Trophoblast cell (in vitro differentiated cells and primary cell): Measurements from ENCODE around the gene SLC25A33.

Source experiments
- DNase-seq, 2 donors: peaks; one replicate each; pipeline ENCODE4 v3.0.0-alpha.2; 2016
- H2AFZ ChIP-seq: 2 replicates; pipeline ENCODE4 v1.6.1; 2013; ENCODE audit warnings: low read length, moderate library complexity, mild to moderate bottlenecking; ENCODE audit not compliant: insufficient read depth, poor library complexity
- H2AK5ac ChIP-seq: 2 replicates; pipeline ENCODE4 v1.6.1; 2013; ENCODE audit warnings: mild to moderate bottlenecking, low read length
- H2BK120ac ChIP-seq: 2 replicates; pipeline ENCODE4 v1.6.1; 2013; ENCODE audit warnings: low read length, mild to moderate bottlenecking, moderate library complexity; ENCODE audit not compliant: insufficient read depth, poor library complexity
- H2BK12ac ChIP-seq: 2 replicates; pipeline ENCODE4 v1.6.1; 2013; ENCODE audit warnings: mild to moderate bottlenecking, low read length, moderate library complexity
- H2BK5ac ChIP-seq: 2 replicates; pipeline ENCODE4 v1.6.1; 2013; ENCODE audit warnings: low read length, low read depth, moderate library complexity, mild to moderate bottlenecking; ENCODE audit not compliant: poor library complexity
- H3K14ac ChIP-seq: 2 replicates; pipeline ENCODE4 v1.6.1; 2013; ENCODE audit warnings: mild to moderate bottlenecking, low read length
- H3K18ac ChIP-seq: 2 replicates; pipeline ENCODE4 v1.6.1; 2013; ENCODE audit warnings: mild to moderate bottlenecking, low read length
- H3K23ac ChIP-seq: 2 replicates; pipeline ENCODE4 v1.6.1; 2013; ENCODE audit warnings: low read length
- H3K27ac ChIP-seq: 2 replicates; pipeline ENCODE4 v1.5.1; 2013; ENCODE audit warnings: low read depth, mild to moderate bottlenecking, inconsistent platforms, low read length, moderate library complexity
- H3K27me3 ChIP-seq: 2 replicates; pipeline ENCODE4 v1.6.1; 2013; ENCODE audit warnings: inconsistent platforms, mild to moderate bottlenecking, low read length, moderate library complexity; ENCODE audit not compliant: insufficient read depth
- H3K36me3 ChIP-seq, 2 experiments: 1 replicate in 1 of 2; 2 replicates in 1 of 2; pipeline ENCODE4 v1.6.1; 2013; ENCODE audit warnings: low read length in 2 of 2, mild to moderate bottlenecking in 2 of 2, moderate library complexity in 1 of 2; ENCODE audit not compliant: insufficient read depth in 2 of 2, control insufficient read depth in 1 of 2
- H3K4ac ChIP-seq: 2 replicates; pipeline ENCODE4 v1.6.1; 2013; ENCODE audit warnings: low read depth, mild to moderate bottlenecking, low read length, moderate library complexity
- H3K4me1 ChIP-seq, 2 experiments: 1 replicate in 1 of 2; 2 replicates in 1 of 2; pipeline ENCODE4 v1.6.1; 2013; ENCODE audit warnings: low read length in 2 of 2, mild to moderate bottlenecking in 2 of 2, moderate library complexity in 1 of 2; ENCODE audit not compliant: insufficient read depth in 2 of 2, control insufficient read depth in 1 of 2
- H3K4me2 ChIP-seq: 2 replicates; pipeline ENCODE4 v1.6.1; 2013; ENCODE audit warnings: inconsistent platforms, mild to moderate bottlenecking, low read length, moderate library complexity
- H3K4me3 ChIP-seq: 2 replicates; pipeline ENCODE4 v1.5.1; 2013; ENCODE audit warnings: mild to moderate bottlenecking, low read depth, low read length, inconsistent platforms
- H3K79me1 ChIP-seq: one replicate; pipeline ENCODE4 v1.6.1; 2013; ENCODE audit warnings: low read length
- H3K79me2 ChIP-seq: 2 replicates; pipeline ENCODE4 v1.6.1; 2013; ENCODE audit warnings: low read length, mild to moderate bottlenecking; ENCODE audit not compliant: control insufficient read depth, insufficient read depth, poor library complexity
- H3K9ac ChIP-seq: 2 replicates; pipeline ENCODE4 v1.6.1; 2013; ENCODE audit warnings: mild to moderate bottlenecking, low read length
- H3K9me3 ChIP-seq: 2 replicates; pipeline ENCODE4 v1.6.1; 2013; ENCODE audit warnings: low read depth, mild to moderate bottlenecking, control low read depth, inconsistent platforms, low read length; ENCODE audit not compliant: insufficient read depth
- H4K12ac ChIP-seq: 2 replicates; pipeline ENCODE4 v1.6.1; 2013; ENCODE audit warnings: low read depth, mild to moderate bottlenecking, low read length, moderate library complexity
- H4K8ac ChIP-seq: 2 replicates; pipeline ENCODE4 v1.6.1; 2013; ENCODE audit warnings: low read depth, mild to moderate bottlenecking, low read length, moderate library complexity
- H4K91ac ChIP-seq: one replicate; pipeline ENCODE4 v1.6.1; 2013; ENCODE audit warnings: low read depth, mild to moderate bottlenecking, low read length, moderate library complexity
- WGBS: extraction: QIAGEN DNeasy Blood & Tissue Kit; methylation state at CpG from one replicate; pipeline ENCODE4 v1.1.7; 2013; ENCODE audit warnings: missing lambda C conversion rate; ENCODE audit not compliant: insufficient read length, insufficient coverage; ENCODE audit errors: extremely low coverage; 5-methylcytosine and 5-hydroxymethylcytosine counted together

The SLC25A33 gene

DNA sequence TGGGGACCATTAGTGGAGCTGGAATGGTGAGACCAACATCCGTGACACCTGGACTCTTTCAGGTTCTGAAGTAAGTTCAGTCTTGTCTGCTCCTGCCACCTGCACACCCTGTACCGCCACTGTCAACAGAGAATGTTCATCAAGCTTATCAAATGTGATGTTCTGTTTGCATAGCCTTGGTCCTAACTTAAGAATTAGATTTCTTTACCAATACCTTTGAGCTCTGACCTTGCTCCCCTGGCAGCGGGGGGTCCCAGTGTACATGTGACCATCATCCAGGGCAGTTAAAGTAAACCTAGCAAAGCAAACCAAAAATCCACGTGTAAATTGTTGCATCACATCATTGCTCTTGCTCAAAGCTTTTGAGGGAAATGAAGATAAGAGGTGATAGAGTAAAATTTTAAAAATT, 14.5 kb downstream of the SLC25A33 start:
- Histone ChIP-seq H3K14ac (no peak overlapping the region), H2BK12ac (no peak overlapping the region), H4K91ac (no peak overlapping the region), H3K9ac (no peak overlapping the region), H3K36me3 (peaks cover 5 to 9% of the 10 kb centered on the region in 2 experiments), H4K8ac (no peak overlapping the region), H3K4me2 (no peak overlapping the region), H3K27ac (no peak overlapping the region), H2BK5ac (no peak overlapping the region), H2BK120ac (no peak overlapping the region), H3K4me3 (no peak overlapping the region), H3K79me1 (no peaks in the 10 kb centered on the region), H2AFZ (no peak overlapping the region), H3K79me2 (peaks cover 3% of the 10 kb centered on the region), H3K27me3 (no peaks in the 10 kb centered on the region), H3K23ac (no peak overlapping the region), H3K4ac (no peak overlapping the region), H2AK5ac (no peak overlapping the region), H3K4me1 (no peaks in the 10 kb centered on the region), H3K18ac (no peak overlapping the region), H4K12ac (no peak overlapping the region), H3K9me3 (no peaks in the 10 kb centered on the region)
- no CpG with 5 or more reads among the region's 4 CpGs for WGBS
- DNase-seq = no peak

DNA sequence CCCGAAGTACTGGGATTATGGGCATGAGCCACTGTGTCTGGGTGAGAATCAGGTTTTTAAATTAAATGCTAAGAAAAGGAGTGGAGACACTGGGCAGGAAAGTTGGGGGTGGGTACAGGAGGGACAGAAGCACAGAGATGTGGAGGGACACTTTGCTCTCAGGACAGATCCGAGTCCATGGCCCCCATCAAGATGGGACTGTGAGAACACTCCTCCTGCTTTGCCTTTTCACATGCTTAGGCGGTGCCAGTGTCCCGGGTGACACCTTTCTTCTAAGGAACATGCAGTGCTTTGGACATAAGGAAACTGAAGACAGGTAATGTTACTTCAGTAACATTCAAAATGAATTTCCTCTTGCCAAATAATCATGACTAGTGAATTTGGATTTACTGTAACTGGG, 16.7 kb downstream of the SLC25A33 start:
- H4K8ac ChIP-seq = no peak overlapping the region
- H3K36me3 ChIP-seq = peaks cover 5 to 9% of the 10 kb centered on the region in 2 experiments
- no peak overlapping the region for H3K18ac ChIP-seq
- no peaks in the 10 kb centered on the region for H3K4me1 ChIP-seq
- H3K9ac ChIP-seq = no peak overlapping the region
- H3K4me2 ChIP-seq = no peak overlapping the region
- no peak overlapping the region for H3K4me3 ChIP-seq
- H3K14ac ChIP-seq = no peak overlapping the region
- no peak overlapping the region for H2BK120ac ChIP-seq
- no peaks in the 10 kb centered on the region for H3K79me2 ChIP-seq
- H3K9me3 ChIP-seq = no peaks in the 10 kb centered on the region
- H4K12ac ChIP-seq = no peak overlapping the region
- no peak overlapping the region for H3K27ac ChIP-seq
- no CpG with 5 or more reads among the region's 4 CpGs for WGBS
- no peak overlapping the region for H3K4ac ChIP-seq
- no peak overlapping the region for H3K23ac ChIP-seq
- no peak overlapping the region for H4K91ac ChIP-seq
- H2AK5ac ChIP-seq = no peak overlapping the region
- H2BK5ac ChIP-seq = no peak overlapping the region
- no peaks in the 10 kb centered on the region for H3K27me3 ChIP-seq
- no peak overlapping the region for H2BK12ac ChIP-seq
- no peaks in the 10 kb centered on the region for H3K79me1 ChIP-seq
- DNase-seq = no peak
- no peak overlapping the region for H2AFZ ChIP-seq

DNA sequence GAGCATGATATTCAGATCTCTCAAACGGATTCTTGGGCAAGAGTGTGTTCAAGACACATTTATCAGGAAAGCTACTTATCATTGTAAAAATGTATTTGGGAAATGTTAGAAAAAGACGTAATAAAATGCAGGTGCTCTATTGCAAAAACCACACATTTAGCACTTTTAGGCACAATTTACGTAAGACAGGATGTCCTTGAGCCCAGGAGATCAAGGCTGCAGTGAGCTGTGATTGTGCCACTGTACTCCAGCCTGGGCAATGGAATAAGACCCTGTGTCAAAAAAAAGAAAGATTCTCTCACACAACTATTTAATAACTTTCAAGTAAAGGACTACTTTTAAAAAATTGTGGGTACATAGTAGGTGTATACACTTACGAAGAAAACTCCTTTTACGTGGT, 18.4 kb downstream of the SLC25A33 start:
- H3K18ac ChIP-seq = no peak overlapping the region
- no peaks in the 10 kb centered on the region for H3K9me3 ChIP-seq
- no peak overlapping the region for H2BK120ac ChIP-seq
- no peak overlapping the region for H4K8ac ChIP-seq
- H4K12ac ChIP-seq = no peak overlapping the region
- H4K91ac ChIP-seq = no peak overlapping the region
- no peak overlapping the region for H2AFZ ChIP-seq
- no peak overlapping the region for H3K14ac ChIP-seq
- H2AK5ac ChIP-seq = no peak overlapping the region
- no peak overlapping the region for H3K9ac ChIP-seq
- no peak overlapping the region for H2BK12ac ChIP-seq
- no peak overlapping the region for H3K27ac ChIP-seq
- DNase-seq = no peak
- no peaks in the 10 kb centered on the region for H3K27me3 ChIP-seq
- no CpG with 5 or more reads among the region's 5 CpGs for WGBS
- no peaks in the 10 kb centered on the region for H3K79me1 ChIP-seq
- H3K79me2 ChIP-seq = no peaks in the 10 kb centered on the region
- no peak overlapping the region for H3K4ac ChIP-seq
- H2BK5ac ChIP-seq = no peak overlapping the region
- no peak overlapping the region for H3K4me3 ChIP-seq
- peaks cover 5 to 9% of the 10 kb centered on the region in 2 experiments for H3K36me3 ChIP-seq
- H3K23ac ChIP-seq = no peak overlapping the region
- no peak overlapping the region for H3K4me2 ChIP-seq
- no peaks in the 10 kb centered on the region for H3K4me1 ChIP-seq

DNA sequence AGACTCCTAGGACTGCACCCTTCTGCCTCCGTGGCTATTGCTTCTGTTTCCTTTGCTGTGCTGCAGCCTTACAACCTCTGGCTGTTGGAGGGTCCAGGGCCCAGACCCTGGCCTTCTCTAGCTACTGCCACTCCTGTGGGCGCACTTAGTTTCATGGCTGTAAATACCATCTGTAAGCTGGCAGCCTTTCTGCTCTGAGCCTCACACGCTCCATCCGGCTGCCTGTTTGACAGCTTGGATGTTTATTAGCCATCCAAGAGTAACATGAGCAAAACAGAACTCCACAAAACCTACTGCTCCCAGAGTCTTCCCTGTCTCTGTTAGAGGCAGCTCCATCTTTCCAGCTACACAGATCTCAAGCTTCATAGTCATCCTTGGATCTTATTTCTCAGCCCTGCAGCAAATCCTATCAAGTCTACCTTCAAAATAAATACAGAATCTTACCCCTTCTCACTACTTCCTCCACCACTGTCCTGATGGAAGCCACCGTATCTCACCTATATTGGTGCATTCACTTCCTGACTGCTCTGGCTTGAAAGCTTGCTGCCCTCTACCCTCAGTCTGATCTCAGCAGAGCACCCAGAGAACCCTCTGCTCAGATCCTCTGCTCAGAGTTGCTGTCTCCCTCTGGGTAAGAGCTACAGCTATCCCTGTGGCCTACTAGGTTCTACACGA, 19.1 kb downstream of the SLC25A33 start:
- H3K4me1 ChIP-seq = no peaks in the 10 kb centered on the region
- no peaks in the 10 kb centered on the region for H3K79me1 ChIP-seq
- H2BK5ac ChIP-seq = no peak overlapping the region
- no peak overlapping the region for H3K9ac ChIP-seq
- no peak overlapping the region for H2AK5ac ChIP-seq
- WGBS = no CpG with 5 or more reads among the region's 6 CpGs
- no peak overlapping the region for H2BK120ac ChIP-seq
- no peak overlapping the region for H3K27ac ChIP-seq
- H3K4me3 ChIP-seq = no peak overlapping the region
- no peak overlapping the region for H3K18ac ChIP-seq
- no peak overlapping the region for H2BK12ac ChIP-seq
- no peak overlapping the region for H3K23ac ChIP-seq
- H3K14ac ChIP-seq = no peak overlapping the region
- H4K91ac ChIP-seq = no peak overlapping the region
- H3K9me3 ChIP-seq = no peaks in the 10 kb centered on the region
- peaks cover 5 to 9% of the 10 kb centered on the region in 2 experiments for H3K36me3 ChIP-seq
- no peak overlapping the region for H3K4ac ChIP-seq
- no peak overlapping the region for H2AFZ ChIP-seq
- DNase-seq = no peak
- no peaks in the 10 kb centered on the region for H3K79me2 ChIP-seq
- no peak overlapping the region for H3K4me2 ChIP-seq
- no peak overlapping the region for H4K8ac ChIP-seq
- H4K12ac ChIP-seq = no peak overlapping the region
- H3K27me3 ChIP-seq = no peaks in the 10 kb centered on the region
